SW480 (cell line): ENCODE measurements around the gene FDX1.
A peak's percentile ranks its signal among the peaks of the same experiment; 100 is the strongest.
"Not testable (repeated sequence)": the region's sequence is repeated elsewhere in the genome, so short reads cannot be mapped to it uniquely, and the experiment has no call there.

ENCODE experiments used
- DNase-seq: peaks from one replicate; pipeline ENCODE4 v3.0.0-alpha.2; 2016; ENCODE audit warnings: low spot score

Gene FDX1, protein sequence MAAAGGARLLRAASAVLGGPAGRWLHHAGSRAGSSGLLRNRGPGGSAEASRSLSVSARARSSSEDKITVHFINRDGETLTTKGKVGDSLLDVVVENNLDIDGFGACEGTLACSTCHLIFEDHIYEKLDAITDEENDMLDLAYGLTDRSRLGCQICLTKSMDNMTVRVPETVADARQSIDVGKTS

GRCh38 chr11:110429731-110430266, at the start of gene FDX1:
FDX1 (plus strand) TSS chr11:110429948; CDS start chr11:110430121, 173 bp downstream.
- DNase-seq = peak; percentile 86

GRCh38 chr11:110380836-110381622, 48.7 kb upstream of the FDX1 start:
- DNase-seq = no peak

GRCh38 chr11:110388231-110388630, 41.5 kb upstream of the FDX1 start:
- not testable (repeated sequence) for DNase-seq

GRCh38 chr11:110389965-110390364, 39.8 kb upstream of the FDX1 start:
- no peak for DNase-seq

DNA sequence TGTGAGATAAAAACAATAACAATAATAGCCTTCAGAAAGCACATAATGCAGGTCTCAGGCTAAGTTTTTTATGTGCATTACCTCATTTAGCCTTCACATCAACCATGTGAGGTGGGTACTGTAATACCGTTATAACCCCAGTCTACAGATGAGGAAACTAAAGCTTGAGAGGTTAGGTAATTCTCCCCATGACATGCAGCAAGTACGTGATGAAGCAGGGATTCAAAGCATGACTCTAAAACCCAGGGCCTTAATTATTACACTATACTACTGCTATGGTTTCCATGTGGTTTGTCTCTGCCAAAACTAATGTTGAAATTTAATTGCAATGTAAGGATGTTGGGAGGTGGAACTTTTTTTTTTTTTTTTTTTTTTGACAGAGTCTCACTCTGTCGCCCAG, 37.7 kb upstream of the FDX1 start:
- DNase-seq = no peak

GRCh38 chr11:110397668-110398286, 32.0 kb upstream of the FDX1 start:
- DNase-seq = not testable (repeated sequence)

- DNase-seq = not testable (repeated sequence)
Observed at GRCh38 chr11:110403585-110403984, 26.2 kb upstream of the FDX1 start.

GRCh38 chr11:110405636-110406035, 24.1 kb upstream of the FDX1 start:
- DNase-seq = not testable (repeated sequence)

DNA sequence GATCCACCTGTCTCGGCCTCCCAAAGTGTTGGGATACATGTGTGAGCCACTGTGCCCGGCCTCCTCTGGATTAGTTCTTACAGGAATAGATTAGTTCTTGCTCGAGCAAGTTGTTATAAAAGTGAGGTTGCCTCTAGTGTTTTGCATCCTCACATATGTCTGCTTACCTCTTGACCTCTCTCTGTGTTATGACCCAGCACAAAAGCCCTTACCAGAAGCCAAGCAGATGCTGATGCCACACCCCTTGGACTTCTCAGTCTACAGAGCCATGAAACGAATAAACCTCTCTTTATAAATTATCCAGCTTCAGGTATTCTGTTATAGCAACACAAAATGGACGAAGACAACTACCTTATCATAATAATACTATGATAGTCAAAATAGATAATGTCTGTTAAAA, 22.4 kb upstream of the FDX1 start:
- no peak for DNase-seq

DNA sequence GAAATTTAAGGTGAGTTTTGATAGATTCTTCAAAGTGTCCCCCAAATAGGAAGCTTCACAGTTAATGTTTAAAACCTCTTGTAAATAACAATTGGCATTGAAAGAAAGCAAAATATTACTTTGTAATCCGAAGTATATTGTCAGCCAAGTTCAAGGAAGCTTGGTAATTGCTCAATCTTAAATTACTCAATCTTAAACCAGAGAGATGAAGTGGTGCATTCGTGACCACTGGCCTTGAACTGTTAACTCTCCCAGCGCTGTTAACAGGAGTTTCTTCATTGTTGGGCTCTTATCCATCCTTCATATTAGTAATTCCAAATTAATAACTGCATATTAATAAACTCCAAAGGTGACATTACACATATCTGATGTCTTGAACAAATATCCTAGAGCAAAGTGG, 20.6 kb upstream of the FDX1 start:
- DNase-seq = no peak

GRCh38 chr11:110410651-110411050, 19.1 kb upstream of the FDX1 start:
- DNase-seq = no peak

DNA sequence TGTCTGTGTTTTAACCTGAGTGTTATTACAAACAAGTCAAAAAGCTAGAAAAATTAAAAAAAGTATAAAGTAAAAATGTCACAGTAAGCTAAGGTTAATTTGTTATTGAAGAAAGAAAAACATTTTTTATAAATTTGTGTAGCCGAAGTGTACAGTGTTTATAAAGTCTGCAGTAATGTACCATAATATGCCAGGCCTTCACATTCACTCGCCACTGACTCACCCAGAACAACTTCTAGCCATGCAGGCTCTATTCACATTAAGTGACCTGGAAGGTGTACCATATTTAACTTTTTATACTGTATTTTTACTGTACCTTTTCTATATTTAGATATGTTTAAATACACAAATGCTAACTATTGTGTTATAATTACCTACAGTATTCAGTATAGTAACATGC, 14.7 kb upstream of the FDX1 start:
- no peak for DNase-seq

GRCh38 chr11:110421658-110422057, 8.1 kb upstream of the FDX1 start:
- not testable (repeated sequence) for DNase-seq

GRCh38 chr11:110422306-110422905, 7.3 kb upstream of the FDX1 start:
- DNase-seq = no peak

GRCh38 chr11:110424775-110425444, 4.8 kb upstream of the FDX1 start:
- no peak for DNase-seq

GRCh38 chr11:110425751-110426545, 3.8 kb upstream of the FDX1 start:
- DNase-seq = peak; percentile 68

DNA sequence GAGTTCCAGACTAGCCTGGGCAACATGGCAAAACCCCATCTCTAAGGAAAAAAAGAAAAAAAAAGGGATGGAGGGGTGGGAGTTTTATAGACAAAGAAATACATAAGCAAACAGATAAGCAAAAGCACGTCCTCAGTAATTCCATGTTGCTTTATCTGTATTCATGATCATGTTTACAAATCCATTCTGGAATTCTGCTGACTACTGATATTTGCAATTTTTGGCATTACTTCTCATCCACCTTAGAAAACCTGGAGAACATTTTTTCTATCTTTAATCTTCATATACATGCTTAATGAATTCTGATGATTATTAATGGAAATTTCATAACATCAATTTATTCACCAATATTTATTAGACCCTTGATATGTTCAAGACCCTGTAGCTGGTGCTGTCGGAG, 1.7 kb upstream of the FDX1 start:
- no peak for DNase-seq

DNA sequence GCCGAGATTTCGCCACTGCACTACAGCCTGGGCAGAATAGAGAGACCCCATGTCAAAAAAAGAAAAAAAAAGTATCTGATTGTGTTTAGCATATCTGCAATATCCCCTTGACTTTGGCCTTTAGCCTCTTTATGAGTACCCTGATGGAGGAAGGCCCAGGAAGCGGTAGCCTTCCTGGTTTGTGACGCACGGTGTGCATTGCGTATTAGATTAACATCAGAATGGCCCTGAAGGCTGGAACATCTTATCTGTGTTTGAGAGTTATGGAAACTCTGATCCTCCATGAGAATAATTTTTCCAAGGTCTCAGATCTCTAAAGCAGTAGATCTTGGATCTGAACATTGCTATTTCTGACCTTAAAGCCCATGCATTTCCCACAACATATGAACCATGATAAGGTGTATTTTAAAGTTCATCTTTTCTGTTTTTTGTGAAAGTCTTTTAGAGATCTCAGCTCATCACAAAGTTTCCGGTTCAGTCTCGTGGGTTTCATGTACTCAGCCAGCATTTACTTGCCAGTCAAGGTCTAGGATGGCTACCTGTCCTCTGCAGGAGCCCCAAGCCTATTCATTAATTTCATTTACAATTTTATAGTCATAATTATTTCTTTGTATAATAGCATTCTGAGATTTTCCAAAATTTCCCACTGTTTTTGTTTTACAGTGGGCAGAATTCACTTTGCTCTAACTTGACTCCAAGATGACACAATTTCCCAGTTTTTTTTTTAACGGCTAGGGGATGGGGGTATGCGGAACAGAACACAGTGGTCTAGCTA, 605 bp upstream of the FDX1 start:
- no peak for DNase-seq

DNA sequence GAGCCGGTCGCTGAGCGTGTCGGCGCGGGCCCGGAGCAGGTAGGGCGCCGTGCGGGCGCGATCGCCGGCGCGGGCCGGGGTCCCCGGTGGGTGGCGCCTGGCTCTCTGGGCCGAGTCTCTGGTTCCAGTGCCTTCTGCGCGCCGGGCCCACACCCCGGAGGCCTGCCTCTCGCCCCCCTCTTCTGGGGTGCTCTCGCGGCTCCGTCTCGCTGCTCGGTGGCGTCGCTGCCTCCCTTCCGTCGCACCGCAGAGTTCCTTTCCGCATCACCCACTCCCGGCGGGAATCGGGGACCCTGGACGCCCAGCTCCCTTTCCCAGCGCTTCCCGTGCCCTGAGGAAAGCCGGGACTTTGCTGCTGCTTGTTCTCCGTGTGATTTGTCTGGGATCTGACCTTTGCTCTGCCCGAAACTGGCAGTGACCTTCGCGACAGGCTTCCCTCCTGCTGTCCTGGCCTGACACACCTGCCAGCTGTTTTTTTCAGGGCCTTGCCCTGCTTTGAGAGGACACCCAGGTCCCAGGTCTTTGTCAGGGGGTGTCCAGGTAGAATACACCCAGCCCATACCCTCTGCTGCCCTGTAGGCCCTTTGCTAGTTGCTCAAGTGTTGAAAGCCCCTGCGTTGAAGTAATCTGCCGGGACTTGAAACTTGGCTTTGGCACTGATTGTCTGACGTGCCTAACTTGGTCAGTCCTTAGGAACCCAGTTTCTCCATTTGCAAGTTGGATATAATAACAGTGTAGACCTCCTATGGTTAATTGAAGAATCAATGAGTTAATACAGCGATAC, 711 bp downstream of the FDX1 start:
- peak; percentile 37 for DNase-seq
